ENCODE results near the gene LRRC8B.

DNA sequence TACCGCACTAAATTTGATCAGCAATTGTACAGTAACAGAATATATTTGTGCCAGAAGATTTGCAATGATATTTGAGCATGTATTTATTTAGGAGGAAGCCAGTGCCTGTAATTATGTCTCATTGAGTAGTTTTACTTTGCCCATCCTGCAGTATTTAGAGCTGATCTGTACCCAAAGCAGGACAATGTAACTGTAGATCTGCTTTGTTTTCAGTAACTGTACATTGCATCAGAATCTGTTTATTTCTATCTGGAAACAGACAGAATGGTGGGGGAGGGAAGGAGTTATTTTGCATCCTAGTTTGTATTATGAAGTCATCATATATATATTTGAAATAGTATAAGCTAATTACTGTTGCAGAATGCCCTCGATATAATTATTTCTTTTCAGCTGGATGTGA is 72.1 kb downstream of the LRRC8B start:
- TF ChIP-seq, protein P1, sequence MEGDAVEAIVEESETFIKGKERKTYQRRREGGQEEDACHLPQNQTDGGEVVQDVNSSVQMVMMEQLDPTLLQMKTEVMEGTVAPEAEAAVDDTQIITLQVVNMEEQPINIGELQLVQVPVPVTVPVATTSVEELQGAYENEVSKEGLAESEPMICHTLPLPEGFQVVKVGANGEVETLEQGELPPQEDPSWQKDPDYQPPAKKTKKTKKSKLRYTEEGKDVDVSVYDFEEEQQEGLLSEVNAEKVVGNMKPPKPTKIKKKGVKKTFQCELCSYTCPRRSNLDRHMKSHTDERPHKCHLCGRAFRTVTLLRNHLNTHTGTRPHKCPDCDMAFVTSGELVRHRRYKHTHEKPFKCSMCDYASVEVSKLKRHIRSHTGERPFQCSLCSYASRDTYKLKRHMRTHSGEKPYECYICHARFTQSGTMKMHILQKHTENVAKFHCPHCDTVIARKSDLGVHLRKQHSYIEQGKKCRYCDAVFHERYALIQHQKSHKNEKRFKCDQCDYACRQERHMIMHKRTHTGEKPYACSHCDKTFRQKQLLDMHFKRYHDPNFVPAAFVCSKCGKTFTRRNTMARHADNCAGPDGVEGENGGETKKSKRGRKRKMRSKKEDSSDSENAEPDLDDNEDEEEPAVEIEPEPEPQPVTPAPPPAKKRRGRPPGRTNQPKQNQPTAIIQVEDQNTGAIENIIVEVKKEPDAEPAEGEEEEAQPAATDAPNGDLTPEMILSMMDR (IDR thresholded peaks at IDR 0.05) = no peak
- TF ChIP-seq EP300 (IDR thresholded peaks at IDR 0.05) = no peak

Data from ovary (tissue), 3 donors.